GM12878 (cell line): ENCODE data around the gene LDLRAD4. TPM values are rescaled to one million over a fixed set of nuclear protein-coding genes. Genes with fewer than 3 reads are reported as not detected.

Source experiments
- ATAC-seq: fragments of 200-7000 bp; cut with Tn5 transposase; 3 replicates; pipeline ENCODE4 v1.9.1; 2020; ENCODE audit warnings: mild to moderate bottlenecking, moderate library complexity
- BruUV-seq: library from RNA; stranded (reverse); fragments of 400-500 nt; replicated peaks from 2 replicates; lab custom pipeline; 2021; lab: Mats Ljungman, UMichigan
- CTCF ChIA-PET: fragments of 300-600 bp; sonication (Branson Sonifier 250); formaldehyde crosslinking; extraction: SDS; loops from one replicate; lab custom pipeline; 2021; ENCODE audit warnings: inconsistent platforms; lab: Yijun Ruan, JAX
- POLR2A ChIA-PET: fragments of 350-600 bp; formaldehyde crosslinking; extraction: SDS; loops from one replicate; lab custom pipeline; 2021; ENCODE audit warnings: inconsistent platforms; lab: Charles Lee
- RAD21 ChIA-PET: fragments of 300-600 bp; sonication (Branson Sonifier 250); formaldehyde crosslinking; loops from one replicate; lab custom pipeline; 2023; ENCODE audit warnings: antibody characterized with exemption; ENCODE audit not compliant: unreplicated experiment; lab: Charles Lee
- SMC1A ChIA-PET: fragments of 300-600 bp; sonication (Branson Sonifier 250); formaldehyde crosslinking; loops from one replicate; lab custom pipeline; 2023; ENCODE audit not compliant: unreplicated experiment, uncharacterized antibody; lab: Charles Lee
- DNase-seq: peaks from one replicate; pipeline ENCODE4 v3.0.0-alpha.2; 2011; ENCODE audit warnings: low read depth, low spot score
- FAIRE-seq: peaks from 3 replicates; lab custom pipeline; 2011; peaks lifted over from hg19 to GRCh38; lab: Jason Lieb, UNC
- H2AFZ ChIP-seq: 2 replicates; pipeline ENCODE4 v1.6.0; 2011; ENCODE audit warnings: low read depth, low read length, control low read depth; ENCODE audit not compliant: control insufficient read depth
- H3K27ac ChIP-seq: 2 replicates; pipeline ENCODE4 v1.5.1; 2011; ENCODE audit warnings: control low read depth; ENCODE audit not compliant: control insufficient read depth, insufficient read depth
- H3K27me3 ChIP-seq, 2 experiments: replicated peaks in 1 of 2; 2 replicates each; pipeline versions ENCODE4 v1.6.0 to v1.6.1; 2011; ENCODE audit warnings: low read length in 1 of 2; ENCODE audit not compliant: control insufficient read depth in 2 of 2, insufficient read depth in 2 of 2
- H3K36me3 ChIP-seq, 2 experiments: 2 replicates each; pipeline ENCODE4 v1.5.1; 2011; ENCODE audit warnings: low read length in 1 of 2; ENCODE audit not compliant: control insufficient read depth in 2 of 2, insufficient read depth in 2 of 2
- H3K4me1 ChIP-seq: 2 replicates; pipeline ENCODE4 v1.6.1; 2011; ENCODE audit warnings: mild to moderate bottlenecking, low read length, moderate library complexity, mixed read lengths; ENCODE audit not compliant: control insufficient read depth, insufficient read depth
- H3K4me2 ChIP-seq: 2 replicates; pipeline ENCODE4 v1.6.0; 2011; ENCODE audit warnings: control low read depth; ENCODE audit not compliant: control insufficient read depth, insufficient read depth
- H3K4me3 ChIP-seq: fragments of 200-600 bp; sonication (generic); 2 replicates; pipeline ENCODE4 v1.5.1; 2016
- H3K79me2 ChIP-seq: 2 replicates; pipeline ENCODE4 v1.6.0; 2011; ENCODE audit warnings: low read length; ENCODE audit not compliant: control insufficient read depth, insufficient read depth
- H3K9ac ChIP-seq: 2 replicates; pipeline ENCODE4 v1.8.0; 2011; ENCODE audit warnings: low read length, control low read depth, mixed read lengths; ENCODE audit not compliant: control insufficient read depth, insufficient read depth
- H3K9me3 ChIP-seq: replicated peaks from 3 replicates; pipeline ENCODE4 v1.5.1; 2011; ENCODE audit warnings: mild to moderate bottlenecking, low read length; ENCODE audit not compliant: control insufficient read depth, insufficient read depth
- H4K20me1 ChIP-seq: 2 replicates; pipeline ENCODE4 v1.6.0; 2011; ENCODE audit not compliant: control insufficient read depth, insufficient read depth
- ATF7 ChIP-seq: fragments of 450-650 bp; IDR thresholded peaks from 2 replicates; pipeline ENCODE4 v1.6.1; 2016; ENCODE audit warnings: low read depth, mild to moderate bottlenecking
- JUND ChIP-seq: IDR thresholded peaks from 2 replicates; pipeline ENCODE4 v1.6.1; 2012; ENCODE audit warnings: low read depth, mild to moderate bottlenecking, low read length, improper control_type of control experiment, moderate library complexity
- KAT2A ChIP-seq: conservative IDR thresholded peaks from 2 replicates; pipeline ENCODE4 v1.6.1; 2011; ENCODE audit warnings: low read depth, low read length; ENCODE audit not compliant: control insufficient read depth
- SPI1 ChIP-seq: IDR thresholded peaks from 2 replicates; pipeline ENCODE4 v1.6.1; 2011; ENCODE audit warnings: low read depth, mild to moderate bottlenecking, low read length, moderate library complexity, borderline replicate concordance; ENCODE audit not compliant: insufficient read depth
- SUZ12 ChIP-seq: fragments of 200-600 bp; sonication (generic); IDR thresholded peaks from one replicate; pipeline ENCODE4 v1.6.1; 2018; ENCODE audit warnings: antibody characterized with exemption, mild to moderate bottlenecking; ENCODE audit not compliant: unreplicated experiment
- TAF1 ChIP-seq: IDR thresholded peaks from 2 replicates; pipeline ENCODE4 v1.6.1; 2011; ENCODE audit warnings: mild to moderate bottlenecking, low read depth, low read length, borderline replicate concordance
- ZNF217 ChIP-seq: fragments of 450-650 bp; IDR thresholded peaks from 2 replicates; pipeline ENCODE4 v1.6.1; 2017; ENCODE audit warnings: antibody characterized with exemption, mild to moderate bottlenecking
- ZNF384 ChIP-seq: IDR thresholded peaks from 2 replicates; pipeline ENCODE4 v1.6.1; 2012; ENCODE audit warnings: low read depth, mild to moderate bottlenecking, low read length, improper control_type of control experiment, borderline replicate concordance
- ZZZ3 ChIP-seq: IDR thresholded peaks from 2 replicates; pipeline ENCODE4 v1.6.1; 2011; ENCODE audit warnings: low read depth; ENCODE audit not compliant: control insufficient read depth, insufficient read length
- WGBS: methylation state at CpG from one replicate; pipeline ENCODE4 v1.1.6; 2016; ENCODE audit warnings: low lambda C conversion rate; ENCODE audit not compliant: insufficient replicate concordance, insufficient coverage; ENCODE audit errors: missing lambda C conversion rate; 5-methylcytosine and 5-hydroxymethylcytosine counted together
- in situ Hi-C: fragments of 300-500 bp; cut with MboI; formaldehyde crosslinking; loops from 9 replicates; pipeline ENCODE4 v1.14.3; 2018; ENCODE audit warnings: mixed read lengths
- intact Hi-C: fragments of 100-400 bp; cut with micrococcal nuclease; formaldehyde crosslinking; loops from one replicate; pipeline ENCODE4 v1.14.2; 2022; ENCODE audit not compliant: unreplicated experiment
- polyA plus RNA-seq, 11 experiments: library from polyadenylated mRNA; depleted of rRNA in 4 of 11; unstranded in 6 of 11; stranded (reverse) in 5 of 11; fragments of >200 nt; fragmentation: Nextera tagmentation in 4 of 11; fragmentation: Illumina TruSeq in 1 of 11; extraction: Ambion mirVana in 4 of 11; extraction: Trizol in 1 of 11; gene quantifications; 1 replicate in 1 of 11; 2 replicates in 10 of 11; pipeline versions ENCODE4 v1.2.1 to v1.2.3, GENCODE V29; 2011 to 2016; ENCODE audit warnings: inconsistent platforms in 2 of 11, missing spikeins in 2 of 11, low read depth in 1 of 11
- total RNA-seq, 4 experiments: library from RNA; depleted of rRNA in 3 of 4; stranded (reverse); fragments of >200 nt in 3 of 4; fragmentation: Illumina TruSeq in 1 of 4; extraction: Trizol in 1 of 4; gene quantifications; 2 replicates each; pipeline versions ENCODE4 v1.2.1 to v1.2.3, GENCODE V29; 2013 to 2021
- TF ChIP-seq, protein P1 (sequence below): fragments of 450-650 bp; IDR thresholded peaks from 2 replicates; pipeline ENCODE4 v1.6.1; 2017; ENCODE audit warnings: low read depth, mild to moderate bottlenecking, moderate library complexity
- TF ChIP-seq, protein P2 (sequence below): fragments of 450-650 bp; IDR thresholded peaks from 2 replicates; pipeline ENCODE4 v1.6.1; 2014; ENCODE audit warnings: mild to moderate bottlenecking

LDLRAD4 gene
- total and polyA plus RNA-seq, 10 of the 15 experiments (the other 5 are each of a cell fraction or from before 2014, with no cell fraction given): 2.7 to 16.8 (median 11.2) TPM

DNA sequence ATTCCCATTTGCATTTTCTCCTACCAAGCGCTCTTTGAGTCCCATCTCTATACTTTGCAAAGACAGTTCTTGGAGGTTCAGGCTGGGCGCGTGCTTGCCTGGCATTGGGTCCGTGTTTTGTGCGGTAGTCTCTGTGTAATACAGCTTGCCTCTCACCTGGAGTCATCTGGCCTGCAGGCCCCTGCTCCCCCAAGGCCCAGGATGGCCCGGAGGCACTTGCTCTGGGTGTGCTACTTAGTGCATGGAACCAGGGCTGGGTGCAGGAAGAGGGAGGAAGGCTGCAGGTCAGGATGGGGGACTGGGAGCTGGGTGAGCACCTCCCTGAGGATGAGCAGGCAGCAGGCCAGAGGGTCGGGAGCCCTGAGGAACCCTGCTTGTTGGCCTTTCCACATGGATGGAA is 220.9 kb downstream of the LDLRAD4 start:
- no peak overlapping the region for H3K4me3 ChIP-seq
- no peak overlapping the region for H3K4me2 ChIP-seq
- ChIA-PET CTCF (no interaction called here), RAD21 (no interaction called here), POLR2A (no interaction called here), SMC1A (no interaction called here)
- H3K27ac ChIP-seq: no peak overlapping the region
- DNase-seq: no peak
- TF ChIP-seq ZNF384 (no peak), ZNF217 (no peak), TAF1 (no peak)
- H3K9ac ChIP-seq: no peak overlapping the region
- H4K20me1 ChIP-seq: no peaks in the 10 kb centered on the region
- no peak for ATAC-seq
- H2AFZ ChIP-seq: no peak overlapping the region
- H3K79me2 ChIP-seq: no peaks in the 10 kb centered on the region
- H3K4me1 ChIP-seq: no peaks in the 10 kb centered on the region
- no TSS peak for BruUV-seq
- FAIRE-seq: no peak
- in situ Hi-C loops (no loop called here), intact Hi-C loops (no loop called here)
- WGBS: 70% methylated on average over 7 of the region's 7 CpGs
- H3K27me3 ChIP-seq: no peaks in the 10 kb centered on the region; a peak in 3 of 4 replicates
- no peaks in the 10 kb centered on the region for H3K9me3 ChIP-seq
- H3K36me3 ChIP-seq: no peaks in the 10 kb centered on the region

DNA sequence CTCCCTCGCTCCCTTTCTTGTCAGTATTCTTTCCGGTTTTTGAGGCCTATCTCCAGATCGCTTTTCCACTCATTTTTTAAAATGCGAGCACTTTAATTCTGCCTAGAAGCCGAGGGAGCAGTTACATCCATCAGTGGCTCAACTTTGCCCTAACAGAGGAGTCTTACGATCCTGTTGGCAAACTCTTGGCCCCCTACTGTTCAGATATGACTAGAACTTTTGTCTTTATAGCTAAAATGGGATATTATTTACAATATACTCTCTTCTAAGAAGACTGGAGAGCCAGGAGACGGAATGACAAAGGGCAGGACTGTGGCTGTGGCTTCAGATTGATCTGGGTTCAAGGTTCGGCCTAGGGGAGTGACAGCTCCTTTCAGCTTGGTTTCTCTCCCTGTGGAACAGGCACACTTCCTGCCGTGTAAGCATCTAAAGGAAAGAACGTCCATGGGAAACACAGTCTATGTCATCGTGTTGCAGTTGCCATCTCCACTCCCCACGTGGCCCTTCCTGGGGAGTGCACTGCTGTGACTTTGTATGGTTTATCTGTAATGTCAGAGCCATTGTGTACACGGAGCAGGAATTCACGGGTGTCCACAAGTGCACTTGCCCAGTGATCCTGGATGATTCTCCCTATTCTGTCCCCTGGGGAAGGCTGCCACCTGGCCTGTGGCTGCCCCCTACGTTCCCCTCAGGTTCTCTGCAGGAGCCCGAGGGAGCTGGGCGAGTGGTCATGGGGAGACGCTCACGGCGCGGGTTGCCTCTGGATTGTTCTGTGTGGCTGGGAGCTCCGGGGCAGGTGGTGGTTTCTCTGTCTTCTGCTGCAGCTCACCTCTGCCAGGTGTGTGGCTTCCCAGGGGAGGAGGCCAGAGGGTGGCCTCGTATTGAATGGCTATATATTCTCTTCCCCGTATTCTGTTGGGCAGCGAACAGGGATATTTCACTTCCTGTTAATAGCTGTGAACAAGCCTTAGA is 222.0 kb downstream of the LDLRAD4 start:
- no peak overlapping the region for H3K4me3 ChIP-seq
- TF ChIP-seq SPI1: no peak
- TF ChIP-seq SUZ12: no peak
- no peak for TF ChIP-seq ATF7
- TF ChIP-seq, protein P1, sequence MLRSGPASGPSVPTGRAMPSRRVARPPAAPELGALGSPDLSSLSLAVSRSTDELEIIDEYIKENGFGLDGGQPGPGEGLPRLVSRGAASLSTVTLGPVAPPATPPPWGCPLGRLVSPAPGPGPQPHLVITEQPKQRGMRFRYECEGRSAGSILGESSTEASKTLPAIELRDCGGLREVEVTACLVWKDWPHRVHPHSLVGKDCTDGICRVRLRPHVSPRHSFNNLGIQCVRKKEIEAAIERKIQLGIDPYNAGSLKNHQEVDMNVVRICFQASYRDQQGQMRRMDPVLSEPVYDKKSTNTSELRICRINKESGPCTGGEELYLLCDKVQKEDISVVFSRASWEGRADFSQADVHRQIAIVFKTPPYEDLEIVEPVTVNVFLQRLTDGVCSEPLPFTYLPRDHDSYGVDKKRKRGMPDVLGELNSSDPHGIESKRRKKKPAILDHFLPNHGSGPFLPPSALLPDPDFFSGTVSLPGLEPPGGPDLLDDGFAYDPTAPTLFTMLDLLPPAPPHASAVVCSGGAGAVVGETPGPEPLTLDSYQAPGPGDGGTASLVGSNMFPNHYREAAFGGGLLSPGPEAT: no peak
- TF ChIP-seq JUND: no peak
- TF ChIP-seq, protein P2, sequence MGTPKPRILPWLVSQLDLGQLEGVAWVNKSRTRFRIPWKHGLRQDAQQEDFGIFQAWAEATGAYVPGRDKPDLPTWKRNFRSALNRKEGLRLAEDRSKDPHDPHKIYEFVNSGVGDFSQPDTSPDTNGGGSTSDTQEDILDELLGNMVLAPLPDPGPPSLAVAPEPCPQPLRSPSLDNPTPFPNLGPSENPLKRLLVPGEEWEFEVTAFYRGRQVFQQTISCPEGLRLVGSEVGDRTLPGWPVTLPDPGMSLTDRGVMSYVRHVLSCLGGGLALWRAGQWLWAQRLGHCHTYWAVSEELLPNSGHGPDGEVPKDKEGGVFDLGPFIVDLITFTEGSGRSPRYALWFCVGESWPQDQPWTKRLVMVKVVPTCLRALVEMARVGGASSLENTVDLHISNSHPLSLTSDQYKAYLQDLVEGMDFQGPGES: no peak
- no peak for TF ChIP-seq TAF1
- TF ChIP-seq ZZZ3: no peak
- TF ChIP-seq KAT2A: no peak
- ATAC-seq: no peak
- H3K27ac ChIP-seq: no peak overlapping the region
- POLR2A ChIA-PET: no interaction called here
- H3K27me3 ChIP-seq: no peaks in the 10 kb centered on the region; a peak in 2 of 4 replicates
- no TSS peak for BruUV-seq
- in situ Hi-C loops: no loop called here
- CTCF ChIA-PET: no interaction called here
- H3K9ac ChIP-seq: no peak overlapping the region
- DNase-seq: no peak
- SMC1A ChIA-PET: no interaction called here
- RAD21 ChIA-PET: no interaction called here
- FAIRE-seq: no peak
- WGBS: 46% methylated on average over 25 of the region's 25 CpGs
- H3K79me2 ChIP-seq: no peaks in the 10 kb centered on the region
- no peak overlapping the region for H2AFZ ChIP-seq
- no peaks in the 10 kb centered on the region for H4K20me1 ChIP-seq
- H3K36me3 ChIP-seq: no peaks in the 10 kb centered on the region
- H3K4me1 ChIP-seq: no peaks in the 10 kb centered on the region
- no peaks in the 10 kb centered on the region for H3K9me3 ChIP-seq
- no peak overlapping the region for H3K4me2 ChIP-seq
- intact Hi-C loops: no loop called here
